IMR-90 (cell line): Measurements from ENCODE around the gene FMNL1. TPM values are rescaled to one million over a fixed set of nuclear protein-coding genes. Genes with fewer than 3 reads are reported as not detected.
A peak's percentile ranks its signal among the peaks of the same experiment; 100 is the strongest.

Experiments used
- ATAC-seq: fragments of 200-7000 bp; cut with Tn5 transposase; 2 replicates; pipeline ENCODE4 v1.9.1; 2020; ENCODE audit warnings: low read depth, mild to moderate bottlenecking, moderate library complexity
- BruUV-seq: library from RNA; stranded (reverse); fragments of 400-500 nt; replicated peaks from 2 replicates; lab custom pipeline; 2021; lab: Mats Ljungman, UMichigan
- CTCF ChIA-PET: fragments of 300-600 bp; formaldehyde crosslinking; extraction: SDS; loops from one replicate; lab custom pipeline; 2021; ENCODE audit warnings: antibody characterized with exemption; lab: Yijun Ruan, JAX
- POLR2A ChIA-PET: fragments of 300-600 bp; sonication (Branson Sonifier 250); formaldehyde crosslinking; loops from one replicate; lab custom pipeline; 2022; ENCODE audit warnings: antibody characterized with exemption; ENCODE audit not compliant: unreplicated experiment; lab: Charles Lee
- DNase-seq: peaks from one replicate; pipeline ENCODE4 v3.0.0; 2013
- H2AFZ ChIP-seq: replicated peaks from 2 replicates; pipeline ENCODE3; 2013; ENCODE audit warnings: low read length, mild to moderate bottlenecking; ENCODE audit not compliant: poor library complexity
- H2AK5ac ChIP-seq: 2 replicates; pipeline ENCODE4 v1.6.1; 2013; ENCODE audit warnings: low read depth, low read length, inconsistent platforms
- H2AK9ac ChIP-seq: replicated peaks from 2 replicates; pipeline ENCODE3; 2013; ENCODE audit warnings: mild to moderate bottlenecking, low read depth, low read length, moderate library complexity; ENCODE audit not compliant: poor library complexity
- H2BK120ac ChIP-seq: 2 replicates; pipeline ENCODE4 v1.6.1; 2013; ENCODE audit warnings: low read depth, low read length, inconsistent platforms
- H2BK15ac ChIP-seq: 3 replicates; pipeline ENCODE4 v1.6.1; 2013; ENCODE audit warnings: low read depth, low read length, inconsistent platforms
- H2BK20ac ChIP-seq: 2 replicates; pipeline ENCODE4 v1.6.1; 2013; ENCODE audit warnings: low read depth, mild to moderate bottlenecking, inconsistent platforms, low read length, moderate library complexity
- H2BK5ac ChIP-seq: 2 replicates; pipeline ENCODE4 v1.6.1; 2013; ENCODE audit warnings: mild to moderate bottlenecking, low read depth, low read length, inconsistent platforms; ENCODE audit not compliant: poor library complexity, severe bottlenecking
- H3K14ac ChIP-seq: replicated peaks from 2 replicates; pipeline ENCODE4 v1.6.1; 2013; ENCODE audit warnings: low read depth, low read length, inconsistent platforms
- H3K18ac ChIP-seq: 2 replicates; pipeline ENCODE4 v1.6.1; 2013; ENCODE audit warnings: low read depth, low read length, control low read depth
- H3K23ac ChIP-seq: 2 replicates; pipeline ENCODE4 v1.6.1; 2013; ENCODE audit warnings: low read depth, low read length, inconsistent platforms
- H3K27ac ChIP-seq: 2 replicates; pipeline ENCODE4 v1.5.1; 2013; ENCODE audit warnings: mild to moderate bottlenecking, control low read depth, low read length; ENCODE audit not compliant: insufficient read depth
- H3K27me3 ChIP-seq: 2 replicates; pipeline ENCODE4 v1.6.1; 2013; ENCODE audit warnings: low read length; ENCODE audit not compliant: control insufficient read depth, insufficient read depth
- H3K36me3 ChIP-seq: 2 replicates; pipeline ENCODE4 v1.6.1; 2013; ENCODE audit warnings: low read length, mixed read lengths; ENCODE audit not compliant: control insufficient read depth, insufficient read depth
- H3K4ac ChIP-seq: 2 replicates; pipeline ENCODE4 v1.6.1; 2013; ENCODE audit warnings: low read depth, low read length, inconsistent platforms
- H3K4me1 ChIP-seq: 2 replicates; pipeline ENCODE4 v1.6.1; 2013; ENCODE audit warnings: low read length, mixed read lengths; ENCODE audit not compliant: control insufficient read depth, insufficient read depth
- H3K4me2 ChIP-seq: 2 replicates; pipeline ENCODE4 v1.6.1; 2013; ENCODE audit warnings: low read depth, mild to moderate bottlenecking, control low read depth, low read length, moderate library complexity
- H3K4me3 ChIP-seq: 2 replicates; pipeline ENCODE4 v1.5.1; 2013; ENCODE audit warnings: low read depth, mild to moderate bottlenecking, control low read depth, low read length, moderate library complexity; ENCODE audit not compliant: insufficient read depth
- H3K56ac ChIP-seq: 2 replicates; pipeline ENCODE4 v1.6.1; 2013; ENCODE audit warnings: low read length, inconsistent platforms; ENCODE audit not compliant: insufficient read depth; ENCODE audit errors: extremely low read depth
- H3K79me1 ChIP-seq, 2 experiments: 2 replicates each; pipeline ENCODE4 v1.6.1; 2013; ENCODE audit warnings: low read length in 2 of 2, inconsistent platforms in 1 of 2, low read depth in 1 of 2
- H3K9ac ChIP-seq: 2 replicates; pipeline ENCODE4 v1.6.1; 2013; ENCODE audit warnings: low read depth, low read length, control low read depth
- H3K9me1 ChIP-seq: 2 replicates; pipeline ENCODE4 v1.6.1; 2013; ENCODE audit warnings: low read length, inconsistent platforms; ENCODE audit not compliant: insufficient read depth
- H3K9me3 ChIP-seq: 2 replicates; pipeline ENCODE4 v1.6.1; 2013; ENCODE audit warnings: low read length; ENCODE audit not compliant: control insufficient read depth, insufficient read depth
- H4K20me1 ChIP-seq: 2 replicates; pipeline ENCODE4 v1.6.1; 2013; ENCODE audit warnings: low read length, inconsistent platforms; ENCODE audit not compliant: insufficient read depth
- H4K5ac ChIP-seq: 2 replicates; pipeline ENCODE4 v1.6.1; 2013; ENCODE audit warnings: mild to moderate bottlenecking, low read depth, low read length, control low read depth
- H4K8ac ChIP-seq, 2 experiments: 2 replicates each; pipeline ENCODE4 v1.6.1; 2013; ENCODE audit warnings: low read depth in 2 of 2, low read length in 2 of 2, control low read depth in 1 of 2, inconsistent platforms in 1 of 2
- H4K91ac ChIP-seq: 2 replicates; pipeline ENCODE4 v1.6.1; 2013; ENCODE audit warnings: low read depth, low read length, inconsistent platforms; ENCODE audit not compliant: insufficient read depth
- BHLHE40 ChIP-seq: fragments of 150-350 bp; IDR thresholded peaks from 2 replicates; pipeline ENCODE4 v1.6.1; 2016; ENCODE audit warnings: mild to moderate bottlenecking, low read depth, low read length
- CEBPB ChIP-seq: IDR thresholded peaks from 2 replicates; pipeline ENCODE4 v1.6.1; 2012; ENCODE audit warnings: low read depth, low read length, improper control_type of control experiment
- ELK1 ChIP-seq: fragments of 150-350 bp; IDR thresholded peaks from 2 replicates; pipeline ENCODE4 v1.6.1; 2016; ENCODE audit warnings: low read depth, mild to moderate bottlenecking, low read length, moderate library complexity, borderline replicate concordance
- FOS ChIP-seq: fragments of 150-350 bp; IDR thresholded peaks from 2 replicates; pipeline ENCODE4 v1.6.1; 2016; ENCODE audit warnings: low read depth, low read length
- MAFK ChIP-seq: IDR thresholded peaks from 2 replicates; pipeline ENCODE4 v1.6.1; 2012; ENCODE audit warnings: low read depth, low read length, improper control_type of control experiment
- MAZ ChIP-seq: IDR thresholded peaks from 2 replicates; pipeline ENCODE4 v1.6.1; 2012; ENCODE audit warnings: low read depth, mild to moderate bottlenecking, low read length, improper control_type of control experiment, moderate library complexity, borderline replicate concordance
- MXI1 ChIP-seq: IDR thresholded peaks from 2 replicates; pipeline ENCODE4 v1.6.1; 2012; ENCODE audit warnings: low read depth, mild to moderate bottlenecking, low read length, moderate library complexity, borderline replicate concordance
- NFE2L2 ChIP-seq: fragments of 150-350 bp; IDR thresholded peaks from 2 replicates; pipeline ENCODE4 v1.6.1; 2016; ENCODE audit warnings: low read depth, mild to moderate bottlenecking, low read length
- POLR2A ChIP-seq: IDR thresholded peaks from 2 replicates; pipeline ENCODE4 v1.6.1; 2012; ENCODE audit warnings: mild to moderate bottlenecking, low read depth, low read length
- RAD21 ChIP-seq: IDR thresholded peaks from 2 replicates; pipeline ENCODE4 v1.6.1; 2012; ENCODE audit warnings: low read length, improper control_type of control experiment
- RCOR1 ChIP-seq: IDR thresholded peaks from 2 replicates; pipeline ENCODE4 v1.6.1; 2012; ENCODE audit warnings: mild to moderate bottlenecking, low read length, improper control_type of control experiment; ENCODE audit not compliant: insufficient replicate concordance
- RFX5 ChIP-seq: IDR thresholded peaks from 2 replicates; pipeline ENCODE4 v1.8.0; 2012; ENCODE audit warnings: low read depth, mild to moderate bottlenecking, low read length, moderate library complexity
- SMC3 ChIP-seq: fragments of 150-350 bp; IDR thresholded peaks from 2 replicates; pipeline ENCODE4 v1.6.1; 2016; ENCODE audit warnings: low read depth, mild to moderate bottlenecking, antibody characterized with exemption, low read length, moderate library complexity
- WGBS, 2 experiments: methylation state at CpG; one replicate each; pipeline versions ENCODE4 v1.1.5 to v1.1.7; 2013; ENCODE audit warnings: missing lambda C conversion rate in 2 of 2; ENCODE audit not compliant: insufficient read length in 1 of 2; ENCODE audit errors: extremely low coverage in 2 of 2; 5-methylcytosine and 5-hydroxymethylcytosine counted together
- dilution Hi-C: fragments of 300-500 bp; cut with HindIII; formaldehyde crosslinking; loops from one replicate; pipeline ENCODE4 v1.14.3; 2018; ENCODE audit warnings: low sequenced_read_pairs; ENCODE audit not compliant: unreplicated experiment
- in situ Hi-C: fragments of 300-500 bp; cut with MboI; formaldehyde crosslinking; loops from 3 replicates; pipeline ENCODE4 v1.14.3; 2019; ENCODE audit warnings: low sequenced_read_pairs, inconsistent platforms, mixed read lengths
- intact Hi-C: fragments of 100-400 bp; cut with micrococcal nuclease; formaldehyde crosslinking; loops from 2 replicates; pipeline ENCODE4 v1.10.0; 2022
- polyA plus RNA-seq, 3 experiments: library from polyadenylated mRNA; depleted of rRNA; stranded (reverse); fragments of >200 nt; gene quantifications; 2 replicates each; pipeline ENCODE4 v1.2.3, GENCODE V29; 2012; ENCODE audit warnings: low replicate concordance in 1 of 3
- total RNA-seq: library from RNA; depleted of rRNA; stranded (reverse); fragments of >200 nt; gene quantifications from 2 replicates; pipeline ENCODE4 v1.2.3, GENCODE V29; 2012
- TF ChIP-seq, protein P1 (sequence below): conservative IDR thresholded peaks from 2 replicates; pipeline ENCODE4 v1.5.1; 2012; ENCODE audit warnings: mild to moderate bottlenecking, low read depth, low read length, improper control_type of control experiment

Gene FMNL1
- total and polyA plus RNA-seq, 2 of the 4 experiments (the other 2 are of a cell fraction) = 0.36 to 2.3 TPM

DNA sequence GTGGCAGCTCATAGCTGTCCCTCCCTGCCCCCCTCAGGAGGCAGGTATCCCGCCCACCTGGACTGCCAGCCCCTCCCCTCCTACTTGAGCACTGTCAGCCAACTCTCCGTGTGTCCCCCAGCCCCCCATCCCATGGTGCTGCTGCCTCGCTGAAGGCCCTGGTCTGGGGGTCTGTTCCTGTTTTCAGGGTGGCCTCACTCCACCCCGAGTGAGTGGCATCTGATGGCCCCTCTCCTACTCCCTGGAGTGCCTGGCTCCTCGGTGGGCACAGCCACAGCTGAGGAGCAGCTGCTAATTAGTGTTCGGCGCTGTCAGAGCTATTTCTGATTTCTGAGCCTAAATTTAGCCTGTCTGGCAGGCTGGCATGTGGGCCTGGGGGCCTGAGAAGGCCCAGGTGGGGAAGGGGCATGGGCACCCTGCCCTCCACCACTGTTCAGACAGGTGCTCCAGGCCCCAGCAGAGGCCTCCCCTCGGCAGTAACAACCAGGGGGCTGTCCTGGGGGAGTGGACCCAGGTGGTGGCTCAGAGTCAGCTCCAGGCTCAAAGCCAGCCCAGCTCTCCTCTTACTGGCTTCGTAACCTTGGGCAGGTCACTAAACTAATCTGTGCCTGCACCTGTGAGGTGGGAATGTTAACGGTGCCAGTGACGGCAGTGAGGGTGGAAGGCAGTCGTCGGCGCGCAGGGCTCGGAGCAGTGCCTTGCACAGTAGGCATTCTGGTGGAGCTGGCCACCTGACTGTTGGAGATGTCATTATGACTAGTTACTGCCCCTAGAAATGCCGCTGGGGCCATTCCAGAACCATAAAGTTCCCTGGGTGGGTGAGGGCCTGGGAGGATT, 6.5 kb downstream of the FMNL1 start:
- H3K4me3 ChIP-seq = no peak overlapping the region
- ChIA-PET CTCF (interaction anchor here (0.8 to 1.0 kb wide), 2 partner anchors 9 to 19 kb away, joined by 3 to 4 read pairs; no protein-coding TSS in a partner anchor), POLR2A (no interaction called here)
- intact Hi-C loops (no loop called here), dilution Hi-C loops (no loop called here), in situ Hi-C loops (no loop called here)
- WGBS, 2 experiments = 83% methylated on average over 6 of the region's 17 CpGs; no CpG with 5 or more reads in 1 of the 2 experiments
- H3K4me2 ChIP-seq = no peak overlapping the region
- no TSS peak for BruUV-seq
- H3K14ac ChIP-seq = peak overlapping the region; percentile 94
- peak overlapping the region; percentile 88 for H3K27ac ChIP-seq
- H4K8ac ChIP-seq = peak overlapping the region; percentile 87 to 97
- peaks cover 0 to 28% of the 10 kb centered on the region in 2 experiments; a peak in 3 of 4 replicates for H3K79me1 ChIP-seq
- no peaks in the 10 kb centered on the region for H3K36me3 ChIP-seq
- peak overlapping the region; percentile 92 for H4K5ac ChIP-seq
- H3K4ac ChIP-seq = peak overlapping the region; percentile 98
- peak overlapping the region; percentile 99 for H2AK5ac ChIP-seq
- H3K4me1 ChIP-seq = peaks cover 40% of the 10 kb centered on the region
- no peak for ATAC-seq
- peak overlapping the region; percentile 97 for H4K91ac ChIP-seq
- H2AK9ac ChIP-seq = peak overlapping the region; percentile 99
- peak overlapping the region; percentile 89 for H3K18ac ChIP-seq
- peak overlapping the region; percentile 92 for H2BK20ac ChIP-seq
- peak overlapping the region; percentile 95 for H2BK120ac ChIP-seq
- peak overlapping the region; percentile 96 for H2BK15ac ChIP-seq
- peak overlapping the region; percentile 45 for H3K9ac ChIP-seq
- H3K56ac ChIP-seq = 0 out of 2 replicates have a peak overlapping the region, but pooled peaks have one; percentile 32
- no peaks in the 10 kb centered on the region for H4K20me1 ChIP-seq
- peak overlapping the region; percentile 83 for H2BK5ac ChIP-seq
- no peak for DNase-seq
- H3K9me1 ChIP-seq = peaks cover 24% of the 10 kb centered on the region
- H3K9me3 ChIP-seq = no peaks in the 10 kb centered on the region
- no peaks in the 10 kb centered on the region for H3K27me3 ChIP-seq
- H3K23ac ChIP-seq = peak overlapping the region; percentile 61; the same call in 1 of the 2 replicates
- H2AFZ ChIP-seq = peak overlapping the region; percentile 93
- no peak for TF ChIP-seq POLR2A
- TF ChIP-seq RFX5 = no peak
- no peak for TF ChIP-seq BHLHE40
- no peak for TF ChIP-seq SMC3
- no peak for TF ChIP-seq RCOR1
- no peak for TF ChIP-seq MAFK
- TF ChIP-seq NFE2L2 = no peak
- TF ChIP-seq CEBPB = no peak
- no peak for TF ChIP-seq ELK1
- no peak for TF ChIP-seq FOS
- TF ChIP-seq, protein P1, sequence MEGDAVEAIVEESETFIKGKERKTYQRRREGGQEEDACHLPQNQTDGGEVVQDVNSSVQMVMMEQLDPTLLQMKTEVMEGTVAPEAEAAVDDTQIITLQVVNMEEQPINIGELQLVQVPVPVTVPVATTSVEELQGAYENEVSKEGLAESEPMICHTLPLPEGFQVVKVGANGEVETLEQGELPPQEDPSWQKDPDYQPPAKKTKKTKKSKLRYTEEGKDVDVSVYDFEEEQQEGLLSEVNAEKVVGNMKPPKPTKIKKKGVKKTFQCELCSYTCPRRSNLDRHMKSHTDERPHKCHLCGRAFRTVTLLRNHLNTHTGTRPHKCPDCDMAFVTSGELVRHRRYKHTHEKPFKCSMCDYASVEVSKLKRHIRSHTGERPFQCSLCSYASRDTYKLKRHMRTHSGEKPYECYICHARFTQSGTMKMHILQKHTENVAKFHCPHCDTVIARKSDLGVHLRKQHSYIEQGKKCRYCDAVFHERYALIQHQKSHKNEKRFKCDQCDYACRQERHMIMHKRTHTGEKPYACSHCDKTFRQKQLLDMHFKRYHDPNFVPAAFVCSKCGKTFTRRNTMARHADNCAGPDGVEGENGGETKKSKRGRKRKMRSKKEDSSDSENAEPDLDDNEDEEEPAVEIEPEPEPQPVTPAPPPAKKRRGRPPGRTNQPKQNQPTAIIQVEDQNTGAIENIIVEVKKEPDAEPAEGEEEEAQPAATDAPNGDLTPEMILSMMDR = no peak
- no peak for TF ChIP-seq RAD21
- no peak for TF ChIP-seq MAZ
- TF ChIP-seq MXI1 = no peak
